K562 (cell line): ENCODE results near the gene CCDC78.

ENCODE experiments used
- ARHGAP35 ChIP-seq: fragments of 450-650 bp; IDR thresholded peaks from 2 replicates; pipeline ENCODE4 v1.6.1; 2018; ENCODE audit not compliant: partially characterized antibody
- BCOR ChIP-seq: fragments of 450-650 bp; IDR thresholded peaks from 2 replicates; pipeline ENCODE4 v1.6.1; 2016
- CTCF ChIP-seq, 3 experiments: IDR thresholded peaks in 2 of 3; conservative IDR thresholded peaks in 1 of 3; 2 replicates each; pipeline ENCODE4 v1.5.1; 2011 to 2012; ENCODE audit warnings: low read length in 3 of 3, mild to moderate bottlenecking in 3 of 3, control low read depth in 2 of 3, improper control_type of control experiment in 1 of 3, inconsistent platforms in 1 of 3, low read depth in 1 of 3, mixed read lengths in 1 of 3, moderate library complexity in 1 of 3; ENCODE audit not compliant: insufficient read depth in 2 of 3
- HMG20A ChIP-seq: fragments of 450-650 bp; formaldehyde crosslinking; conservative IDR thresholded peaks from 2 replicates; pipeline ENCODE4 v1.4.0; 2020; ENCODE audit warnings: mild to moderate bottlenecking, mixed read lengths
- IFI16 ChIP-seq: fragments of 250-450 bp; sonication (Bioruptor Pico); IDR thresholded peaks from 2 replicates; pipeline ENCODE4 v2.1.2; 2022; ENCODE audit warnings: mild to moderate bottlenecking, inconsistent platforms
- JUN ChIP-seq, 2 experiments: sonication (generic) in 1 of 2; formaldehyde crosslinking in 1 of 2; IDR thresholded peaks; 2 replicates each; pipeline versions ENCODE4 v1.6.1 to v1.8.0; 2012 to 2022; ENCODE audit warnings: borderline replicate concordance in 2 of 2, mild to moderate bottlenecking in 2 of 2, improper control_type of control experiment in 1 of 2, low read depth in 1 of 2, low read length in 1 of 2, missing genetic modification reagents in 1 of 2
- PBX2 ChIP-seq, 2 experiments: IDR thresholded peaks in 1 of 2; conservative IDR thresholded peaks in 1 of 2; 2 replicates each; pipeline ENCODE4 v1.6.1; 2016; ENCODE audit warnings: low read depth in 2 of 2, mild to moderate bottlenecking in 1 of 2, missing compliant biosample characterization in 1 of 2, missing genetic modification characterization in 1 of 2, moderate library complexity in 1 of 2
- PHTF2 ChIP-seq: fragments of 250-450 bp; sonication (Bioruptor Pico); IDR thresholded peaks from 2 replicates; pipeline ENCODE4 v1.5.0; 2021; ENCODE audit warnings: mild to moderate bottlenecking
- SMAD3 ChIP-seq: fragments of 450-650 bp; formaldehyde crosslinking; conservative IDR thresholded peaks from 2 replicates; pipeline ENCODE4 v1.4.0; 2020; ENCODE audit warnings: mild to moderate bottlenecking
- YY1 ChIP-seq, 3 experiments: IDR thresholded peaks; 2 replicates each; pipeline ENCODE4 v1.6.1; 2011; ENCODE audit warnings: low read length in 2 of 3, mild to moderate bottlenecking in 2 of 3, moderate library complexity in 2 of 3, borderline replicate concordance in 1 of 3, control low read depth in 1 of 3, low read depth in 1 of 3; ENCODE audit not compliant: insufficient read depth in 3 of 3, insufficient replicate concordance in 2 of 3, control insufficient read depth in 1 of 3, insufficient read length in 1 of 3; ENCODE audit errors: extremely low read depth in 1 of 3
- ZBTB34 ChIP-seq: fragments of 250-450 bp; sonication (Bioruptor Pico); IDR thresholded peaks from 2 replicates; pipeline ENCODE4 v1.8.0; 2021; ENCODE audit warnings: mild to moderate bottlenecking, moderate library complexity
- ZNF263 ChIP-seq: sonication (generic); formaldehyde crosslinking; IDR thresholded peaks from 2 replicates; pipeline ENCODE4 v1.8.0; 2022; ENCODE audit warnings: mild to moderate bottlenecking, missing genetic modification reagents, borderline replicate concordance
- ZNF318 ChIP-seq, 2 experiments: fragments of 450-650 bp; IDR thresholded peaks; 2 replicates each; pipeline ENCODE4 v1.6.1; 2016; ENCODE audit warnings: mild to moderate bottlenecking in 2 of 2, borderline replicate concordance in 1 of 2, low read depth in 1 of 2, moderate library complexity in 1 of 2

GRCh38 chr16:772959-773358, 46.7 kb upstream of the CCDC78 start:
- TF ChIP-seq YY1 (IDR thresholded peaks at IDR 0.05; ENCODE audit: borderline replicate concordance in 1 of 3, control insufficient read depth in 1 of 3, extremely low read depth in 1 of 3, insufficient read depth in 3 of 3, insufficient read length in 1 of 3, insufficient replicate concordance in 2 of 3, low read depth in 1 of 3, low read length in 2 of 3): no peak
- no peak for TF ChIP-seq PHTF2 (CRISPR knock-in tag)
- TF ChIP-seq ARHGAP35: no peak
- no peak for TF ChIP-seq CTCF (IDR thresholded peaks at IDR 0.05 in 2 of 3, conservative IDR thresholded peaks at IDR 0.05 in 1 of 3; ENCODE audit: insufficient read depth in 2 of 3, low read depth in 1 of 3, low read length in 3 of 3)
- no peak for TF ChIP-seq ZNF263 (CRISPR knock-in tag)
- TF ChIP-seq JUN (IDR thresholded peaks at IDR 0.05; ENCODE audit: borderline replicate concordance, low read depth, low read length): no peak
- TF ChIP-seq JUN (CRISPR knock-in tag; IDR thresholded peaks at IDR 0.05; ENCODE audit: borderline replicate concordance): no peak
- TF ChIP-seq PBX2 (CRISPR knock-in tag; IDR thresholded peaks at IDR 0.05; ENCODE audit: low read depth): no peak
- no peak for TF ChIP-seq PBX2 (tag; conservative IDR thresholded peaks at IDR 0.05; ENCODE audit: low read depth)
- TF ChIP-seq ZNF318 (IDR thresholded peaks at IDR 0.05; ENCODE audit: borderline replicate concordance in 1 of 2, low read depth in 1 of 2): no peak
- TF ChIP-seq SMAD3 (CRISPR knock-in tag): no peak
- TF ChIP-seq BCOR: no peak
- TF ChIP-seq HMG20A (CRISPR knock-in tag): no peak
- TF ChIP-seq ZBTB34 (CRISPR knock-in tag): no peak
- no peak for TF ChIP-seq IFI16
